ENCODE measurements around the gene GLB1L2.

GRCh38 chr11:134332189-134332631 is 422 bp downstream of the GLB1L2 start:
- TF ChIP-seq POLR2A (IDR thresholded peaks at IDR 0.05; ENCODE audit: low read depth, low read length), result no peak
- TF ChIP-seq TAF1 (IDR thresholded peaks at IDR 0.05; ENCODE audit: low read depth, low read length), result no peak
- TF ChIP-seq POLR2AphosphoS5 (IDR thresholded peaks at IDR 0.05; ENCODE audit: low read depth, low read length), result no peak
- TF ChIP-seq SPI1 (IDR thresholded peaks at IDR 0.05; ENCODE audit: low read depth, low read length), result no peak
